ENCODE results near the gene TDRD7. TPM values are rescaled to one million over a fixed set of nuclear protein-coding genes. Genes with fewer than 3 reads are reported as not detected.

TDRD7 gene
- total RNA-seq, 1 donor from 2014 or later, result 4.1 TPM

DNA sequence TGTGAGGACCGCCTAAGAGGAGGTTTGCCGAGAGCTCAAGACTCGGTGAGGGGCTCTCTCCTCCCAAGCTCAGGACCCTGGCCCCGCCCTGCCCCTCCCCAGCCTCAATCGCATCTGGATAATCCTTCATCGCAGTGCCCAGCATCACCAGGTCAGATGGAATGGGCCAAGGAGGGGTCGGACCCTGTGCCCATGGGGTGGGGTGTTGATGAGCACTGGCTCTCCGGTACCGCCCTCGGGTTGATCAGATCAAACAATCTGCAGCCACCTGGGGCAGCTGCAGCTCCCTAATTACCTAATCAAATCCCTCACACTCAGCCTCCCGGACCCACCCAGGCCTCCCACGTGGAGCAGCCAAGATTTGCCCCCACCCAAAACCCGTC is 24.4 kb upstream of the TDRD7 start:
- DNase-seq (ENCODE audit: low spot score) (no peak), ATAC-seq (no peak)

DNA sequence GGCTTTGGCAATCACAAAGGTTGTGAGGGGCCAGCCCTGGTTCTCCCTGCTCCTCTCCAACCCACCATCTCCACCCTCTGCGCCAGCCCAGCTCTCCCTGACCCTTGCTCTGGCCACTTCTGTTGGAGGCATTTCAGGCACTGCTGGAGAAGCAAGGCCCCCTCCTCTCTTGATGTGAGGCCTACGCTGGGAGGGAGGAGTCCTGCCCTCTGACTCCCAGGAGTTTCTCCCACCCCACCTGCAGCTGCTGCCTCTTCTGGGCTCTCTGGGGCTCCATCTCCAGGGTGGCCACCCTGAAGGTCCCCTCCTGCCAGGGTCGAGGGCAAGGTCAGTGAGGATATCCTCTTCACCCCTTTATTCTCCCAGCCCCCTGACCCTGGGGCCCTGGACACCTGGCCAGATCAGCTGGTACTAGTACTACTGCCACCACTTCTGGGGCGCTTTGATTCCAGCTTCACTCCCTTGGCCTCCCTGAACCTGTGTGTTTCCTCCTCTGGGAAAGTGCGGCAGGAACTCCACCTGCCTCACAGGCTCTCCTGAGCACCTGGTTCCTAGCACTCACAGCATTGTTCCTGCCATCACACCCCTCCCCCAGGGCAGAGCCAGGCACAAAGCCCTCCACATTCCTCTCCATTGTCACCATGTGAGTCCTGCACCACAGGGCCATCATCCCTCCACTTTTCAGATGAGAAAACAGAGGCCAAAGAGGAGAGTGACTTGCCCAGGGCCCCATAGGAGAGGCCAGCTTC is 23.8 kb upstream of the TDRD7 start:
- no peak for DNase-seq (ENCODE audit: low spot score)
- no peak for ATAC-seq

- DNase-seq (ENCODE audit: low spot score) (no peak), ATAC-seq (no peak)
These were observed 23.1 kb upstream of the TDRD7 start for GRCh38 chr9:97388721-97389238.

- ATAC-seq (no peak), DNase-seq (ENCODE audit: low spot score) (no peak)
These were observed 22.6 kb upstream of the TDRD7 start for GRCh38 chr9:97389249-97389648.

DNA sequence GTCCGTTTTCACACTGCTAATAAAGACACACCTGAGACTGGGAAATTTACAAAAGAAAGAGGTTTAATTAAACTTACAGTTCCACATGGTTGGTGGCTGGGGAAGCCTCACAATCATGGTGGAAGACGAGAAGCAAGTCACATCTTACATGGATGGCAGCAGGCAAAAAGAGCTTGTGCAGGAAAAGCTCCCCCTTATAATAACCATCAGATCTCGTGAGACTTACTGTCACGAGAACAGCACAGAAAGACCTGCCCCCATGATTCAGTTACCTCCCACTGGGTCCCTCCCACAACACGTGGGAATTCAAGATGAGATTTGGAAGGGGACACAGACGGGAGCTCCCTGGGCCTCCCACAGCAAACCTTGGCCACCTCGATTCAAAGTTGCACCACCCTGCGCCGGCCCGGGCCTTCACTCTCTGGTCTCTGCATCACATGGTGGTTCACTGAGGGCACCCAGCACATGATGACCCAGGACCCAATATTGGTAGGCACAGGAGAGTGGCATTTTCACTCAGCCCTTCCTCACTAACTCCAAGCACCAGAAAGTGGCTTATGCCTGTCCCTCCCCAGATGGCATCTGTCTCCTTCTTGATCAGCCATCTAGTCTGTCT is 21.0 kb upstream of the TDRD7 start:
- ATAC-seq (no peak), DNase-seq (ENCODE audit: low spot score) (no peak)

- ATAC-seq, result no peak
- DNase-seq (ENCODE audit: low spot score), result no peak
These were observed 17.0 kb upstream of the TDRD7 start for GRCh38 chr9:97394881-97395280.

DNA sequence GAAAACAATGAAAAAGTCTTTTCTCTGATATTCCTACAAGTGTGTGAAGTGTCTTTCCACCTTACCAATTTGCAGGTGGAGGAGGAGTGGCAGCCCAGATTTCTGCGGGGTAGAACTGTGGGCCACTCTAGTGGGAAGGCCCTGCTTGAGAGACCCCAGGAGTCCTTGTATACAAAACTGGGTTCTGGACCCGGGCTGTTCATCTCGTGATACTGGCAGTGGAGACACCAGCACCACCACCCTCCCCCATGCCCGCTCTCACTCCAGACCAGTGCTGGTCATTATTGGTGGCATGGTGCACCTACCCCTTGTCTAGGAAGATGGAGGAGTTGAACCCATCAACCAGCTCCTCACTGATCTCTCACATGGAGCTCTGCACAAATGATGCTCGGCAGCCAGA is 16.2 kb upstream of the TDRD7 start:
- DNase-seq (ENCODE audit: low spot score) (no peak), ATAC-seq (no peak)

GRCh38 chr9:97396256-97396655 is 15.6 kb upstream of the TDRD7 start:
- DNase-seq (ENCODE audit: low spot score), result no peak
- no peak for ATAC-seq

DNA sequence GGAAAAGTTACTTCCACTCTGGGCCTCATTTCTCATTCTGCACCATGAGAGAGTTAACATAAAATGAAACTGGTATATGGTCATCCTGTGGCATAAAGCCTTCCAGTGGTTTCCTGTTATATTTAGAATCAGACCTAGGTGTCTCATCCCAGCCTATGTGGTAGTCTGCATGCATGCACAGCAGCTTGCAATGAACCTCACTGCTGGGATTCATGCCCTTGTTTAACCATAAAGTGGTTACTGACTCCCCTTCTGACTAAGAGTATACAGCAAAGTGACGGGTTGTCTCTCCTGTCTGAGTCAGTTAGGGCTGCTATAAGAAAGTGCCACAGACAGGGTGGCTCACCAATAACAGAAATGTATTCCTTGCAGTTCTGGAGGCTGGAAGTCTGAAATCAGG is 14.7 kb upstream of the TDRD7 start:
- ATAC-seq, result no peak
- no peak for DNase-seq (ENCODE audit: low spot score)

GRCh38 chr9:97398999-97399758 is 12.7 kb upstream of the TDRD7 start:
- DNase-seq (ENCODE audit: low spot score) (peak; percentile 77), ATAC-seq (peak; percentile 99)

- DNase-seq (ENCODE audit: low spot score) (no peak), ATAC-seq (no peak)
These were observed 8.1 kb upstream of the TDRD7 start for GRCh38 chr9:97403746-97404316.

DNA sequence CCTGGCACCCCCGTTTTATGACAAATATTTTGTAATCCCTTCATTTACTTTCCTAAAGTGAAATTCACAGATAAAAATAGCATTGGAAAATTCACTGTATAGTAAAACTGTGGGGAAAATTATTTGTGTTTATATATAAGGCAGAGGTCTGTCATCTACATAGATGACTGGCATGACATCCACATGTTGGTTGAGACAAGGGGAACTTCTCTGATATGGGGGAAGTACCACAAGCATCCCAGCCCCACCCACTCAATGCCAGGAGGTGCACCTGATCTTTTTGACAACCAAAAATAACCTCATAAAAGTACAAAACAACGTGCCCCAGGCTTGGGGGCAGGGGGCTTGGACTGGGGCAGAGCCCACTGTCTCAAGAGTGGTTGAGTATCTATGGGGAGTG is 6.3 kb upstream of the TDRD7 start:
- DNase-seq (ENCODE audit: low spot score) (no peak), ATAC-seq (no peak)

- peak; percentile 35 for ATAC-seq
- no peak for DNase-seq (ENCODE audit: low spot score)
These were observed 5.2 kb upstream of the TDRD7 start for GRCh38 chr9:97406620-97407177.

DNA sequence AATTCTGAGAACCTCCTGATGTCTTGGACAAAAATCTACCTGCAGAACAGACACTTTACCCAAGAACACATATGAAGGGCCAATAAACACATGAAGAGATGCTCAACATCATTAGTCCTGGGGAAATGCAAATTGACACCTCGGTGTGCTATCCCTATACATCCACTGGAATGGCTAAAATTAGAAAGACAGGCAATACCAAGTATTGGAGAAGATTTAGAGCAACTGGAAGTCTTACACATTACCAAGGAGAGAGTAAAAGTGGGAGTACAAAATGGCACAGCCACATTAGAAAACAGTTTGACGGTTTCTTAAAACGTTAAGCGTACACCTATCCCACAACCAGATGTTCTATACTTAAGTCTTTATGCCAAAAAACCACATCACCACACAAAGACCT is 3.3 kb upstream of the TDRD7 start:
- no peak for ATAC-seq
- no peak for DNase-seq (ENCODE audit: low spot score)

DNA sequence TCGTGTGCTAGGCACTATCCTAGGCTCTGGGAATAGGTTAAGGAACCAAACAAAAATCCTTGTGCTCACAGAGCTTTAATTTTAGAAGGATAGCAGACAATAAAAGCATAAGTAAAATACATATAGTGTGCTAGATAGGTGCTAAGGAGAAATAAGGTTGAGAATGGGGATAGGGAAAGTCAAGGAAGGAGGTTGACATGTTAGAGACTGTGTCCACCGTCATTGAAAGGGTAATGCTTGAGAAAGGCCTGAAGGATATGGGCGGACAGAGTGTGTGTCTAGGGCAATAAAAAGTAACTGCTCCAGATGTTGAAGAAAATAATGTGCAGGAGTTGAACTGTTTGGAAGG is 482 bp upstream of the TDRD7 start:
- ATAC-seq (no peak), DNase-seq (ENCODE audit: low spot score) (no peak)

- ATAC-seq, result peak; percentile 4
- DNase-seq (ENCODE audit: low spot score), result no peak
These were observed 910 bp downstream of the TDRD7 start for GRCh38 chr9:97412626-97413385.

GRCh38 chr9:97413462-97413861 is 1.6 kb downstream of the TDRD7 start:
- ATAC-seq, result no peak

DNA sequence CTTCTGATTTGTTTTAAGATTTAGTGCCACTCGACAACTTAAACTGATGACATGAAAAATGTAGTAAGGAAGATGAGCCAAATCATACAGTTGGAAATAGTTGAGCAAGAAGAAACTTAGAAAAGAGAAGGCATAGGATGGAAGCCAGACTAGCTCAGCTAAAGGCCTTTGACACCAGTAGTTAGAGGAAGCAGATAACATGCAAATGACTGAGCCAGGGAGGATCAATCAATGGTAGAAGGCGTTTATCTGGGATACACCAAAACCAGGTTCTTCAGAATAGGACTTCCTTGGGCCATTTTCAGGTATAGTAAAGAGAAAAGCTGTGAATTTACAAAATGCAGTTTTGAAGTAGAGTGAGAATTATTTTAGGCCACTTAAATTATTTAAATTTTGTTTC is 3.2 kb downstream of the TDRD7 start:
- DNase-seq (ENCODE audit: low spot score), result no peak
- peak; percentile 8 for ATAC-seq

More at GRCh38 chr9:97413462-97413861, 1.6 kb downstream of the TDRD7 start:
- no peak for DNase-seq (ENCODE audit: low spot score)

GRCh38 chr9:97418880-97419279 is 7.0 kb downstream of the TDRD7 start:
- DNase-seq (ENCODE audit: low spot score), result no peak
- no peak for ATAC-seq

GRCh38 chr9:97419309-97419867 is 7.5 kb downstream of the TDRD7 start:
- no peak for DNase-seq (ENCODE audit: low spot score)
- ATAC-seq, result peak; percentile 29
